Keratinocyte (primary cell): Measurements from ENCODE around the gene LRWD1. TPM values are rescaled to one million over a fixed set of nuclear protein-coding genes. Genes with fewer than 3 reads are reported as not detected.
"Not testable (repeated sequence)": the region's sequence is repeated elsewhere in the genome, so short reads cannot be mapped to it uniquely, and the experiment has no call there.

ENCODE experiments used
- DNase-seq: peaks from one replicate; pipeline ENCODE4 v3.0.0-alpha.2; 2011; ENCODE audit warnings: low read depth, missing footprints, low spot score
- FAIRE-seq: peaks from 2 replicates; lab custom pipeline; 2011; peaks lifted over from hg19 to GRCh38; lab: Jason Lieb, UNC
- H2AFZ ChIP-seq: 2 replicates; pipeline ENCODE4 v1.6.0; 2012; ENCODE audit warnings: low read length, control low read depth, inconsistent platforms; ENCODE audit not compliant: control insufficient read depth
- H3K27ac ChIP-seq: 2 replicates; pipeline ENCODE4 v1.5.1; 2011; ENCODE audit warnings: low read length; ENCODE audit not compliant: control insufficient read depth, insufficient read depth
- H3K27me3 ChIP-seq: 3 replicates; pipeline ENCODE4 v1.6.0; 2011; ENCODE audit warnings: low read length; ENCODE audit not compliant: control insufficient read depth, insufficient read depth; ENCODE audit errors: extremely low read depth
- H3K36me3 ChIP-seq, 2 experiments: 2 replicates in 1 of 2; 3 replicates in 1 of 2; pipeline ENCODE4 v1.5.1; 2011; ENCODE audit warnings: low read length in 2 of 2, mild to moderate bottlenecking in 1 of 2; ENCODE audit not compliant: control insufficient read depth in 2 of 2, insufficient read depth in 2 of 2; ENCODE audit errors: extremely low read depth in 1 of 2
- H3K4me1 ChIP-seq: 3 replicates; pipeline ENCODE4 v1.5.1; 2011; ENCODE audit warnings: low read length; ENCODE audit not compliant: control insufficient read depth, insufficient read depth; ENCODE audit errors: extremely low read depth
- H3K4me2 ChIP-seq: 3 replicates; pipeline ENCODE4 v1.6.0; 2011; ENCODE audit warnings: low read depth, low read length; ENCODE audit not compliant: control insufficient read depth, insufficient read depth; ENCODE audit errors: extremely low read depth
- H3K4me3 ChIP-seq, 3 experiments: fragments of 200-600 bp in 1 of 3; sonication (generic) in 1 of 3; 2 replicates in 2 of 3; 3 replicates in 1 of 3; pipeline ENCODE4 v1.5.1; 2011 to 2016; ENCODE audit warnings: low read length in 3 of 3, mild to moderate bottlenecking in 3 of 3, control low read depth in 2 of 3, inconsistent platforms in 1 of 3, low read depth in 1 of 3, mixed read lengths in 1 of 3, mixed run types in 1 of 3, moderate library complexity in 1 of 3; ENCODE audit not compliant: control insufficient read depth in 2 of 3, insufficient read depth in 2 of 3; ENCODE audit errors: extremely low read depth in 1 of 3
- H3K79me2 ChIP-seq: 2 replicates; pipeline ENCODE4 v1.6.0; 2012; ENCODE audit warnings: low read length; ENCODE audit not compliant: control insufficient read depth, insufficient read depth
- H3K9ac ChIP-seq: 3 replicates; pipeline ENCODE4 v1.6.0; 2011; ENCODE audit warnings: low read length; ENCODE audit not compliant: control insufficient read depth, insufficient read depth; ENCODE audit errors: extremely low read depth
- H3K9me1 ChIP-seq: 3 replicates; pipeline ENCODE4 v1.6.0; 2011; ENCODE audit warnings: low read length; ENCODE audit not compliant: control insufficient read depth, insufficient read depth; ENCODE audit errors: extremely low read depth
- H3K9me3 ChIP-seq: 2 replicates; pipeline ENCODE4 v1.5.1; 2012; ENCODE audit warnings: low read depth, low read length; ENCODE audit not compliant: control insufficient read depth
- H4K20me1 ChIP-seq: 3 replicates; pipeline ENCODE4 v1.6.0; 2011; ENCODE audit warnings: low read length; ENCODE audit not compliant: control insufficient read depth, insufficient read depth; ENCODE audit errors: extremely low read depth
- dilution Hi-C: fragments of 300-500 bp; cut with MboI; formaldehyde crosslinking; loops from one replicate; pipeline ENCODE4 v1.7.0; 2020; ENCODE audit warnings: low sequenced_read_pairs; ENCODE audit not compliant: extremely low pct_ligation_motif_present
- polyA plus RNA-seq, 5 experiments: library from polyadenylated mRNA; depleted of rRNA in 3 of 5; stranded (reverse) in 3 of 5; stranded (forward) in 1 of 5; unstranded in 1 of 5; fragments of >200 nt; gene quantifications; 1 replicate in 1 of 5; 2 replicates in 3 of 5; 3 replicates in 1 of 5; pipeline versions ENCODE4 v1.2.1 to v1.2.3, GENCODE V29; 2011 to 2012; ENCODE audit warnings: missing spikeins in 2 of 5, low read depth in 1 of 5, low replicate concordance in 1 of 5

LRWD1 gene
- polyA plus RNA-seq, 1 donor (not counting 4 experiments of a cell fraction or from before 2014, with no cell fraction given): 11.3 TPM

DNA sequence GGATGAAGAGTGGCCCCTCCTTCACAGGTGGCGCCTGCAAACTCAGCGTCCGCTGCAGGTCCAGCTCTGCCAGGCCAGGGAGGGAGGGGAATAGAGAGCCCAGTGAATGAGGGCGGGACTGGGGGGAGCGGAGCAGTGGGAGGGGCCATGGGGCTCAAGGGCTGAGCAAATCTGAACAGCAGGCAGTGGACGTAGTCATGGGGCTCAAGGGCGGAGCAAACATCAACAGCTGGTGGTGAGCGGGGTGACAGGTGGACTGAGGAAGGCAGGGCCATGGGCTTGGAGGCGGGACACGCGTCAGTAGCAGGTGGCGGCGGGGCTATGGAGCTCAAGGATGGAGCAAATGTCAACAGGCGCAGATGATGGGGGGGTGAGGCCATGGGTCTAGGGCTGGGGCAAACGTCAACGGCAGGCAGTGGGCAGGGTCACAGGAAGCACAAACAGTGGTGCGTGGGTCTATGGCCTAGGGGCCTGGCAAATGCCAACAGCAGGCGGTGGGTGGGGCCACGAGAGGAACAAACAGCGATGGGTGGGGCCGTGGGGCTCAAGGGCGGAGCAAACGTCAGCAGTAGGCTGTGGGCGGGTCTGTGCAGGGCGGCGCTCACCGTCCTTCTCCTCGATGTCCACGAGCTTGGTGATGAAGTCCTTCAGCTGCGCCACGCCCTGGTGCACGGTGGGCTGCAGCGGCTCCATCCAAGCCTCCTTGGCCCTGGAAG, 28.6 kb downstream of the LRWD1 start:
- H3K9me1 ChIP-seq, H3K79me2 ChIP-seq, H3K4me3 ChIP-seq, dilution Hi-C loops, H3K9ac ChIP-seq, H3K27ac ChIP-seq, H4K20me1 ChIP-seq, H2AFZ ChIP-seq, FAIRE-seq, H3K36me3 ChIP-seq, H3K4me1 ChIP-seq, DNase-seq, H3K4me2 ChIP-seq, H3K27me3 ChIP-seq, H3K9me3 ChIP-seq: not testable (repeated sequence)

DNA sequence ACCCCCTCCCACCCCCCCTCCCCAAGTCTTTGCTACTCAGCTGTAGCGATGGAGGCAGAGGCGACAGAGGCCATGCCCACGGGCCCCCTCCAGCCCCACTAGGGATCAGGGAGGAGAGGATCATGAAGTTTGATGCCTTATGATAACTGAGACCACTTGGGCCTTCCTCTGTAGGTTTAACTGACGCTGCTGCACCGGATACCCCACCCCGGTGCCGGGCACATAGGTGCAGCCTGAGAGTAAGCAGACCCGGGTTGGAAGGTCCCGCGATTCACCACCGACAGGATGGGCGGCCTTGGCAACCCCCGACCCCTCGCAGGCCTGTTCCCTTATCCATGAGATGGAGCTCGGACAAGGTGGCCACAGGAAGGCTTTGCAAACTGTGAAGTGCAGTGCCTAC, 29.2 kb downstream of the LRWD1 start:
- FAIRE-seq, H3K27ac ChIP-seq, H3K4me2 ChIP-seq, H2AFZ ChIP-seq, H3K79me2 ChIP-seq, H3K36me3 ChIP-seq, H3K27me3 ChIP-seq, H3K4me3 ChIP-seq, H3K4me1 ChIP-seq, H3K9me1 ChIP-seq, DNase-seq, H3K9me3 ChIP-seq, H4K20me1 ChIP-seq, dilution Hi-C loops, H3K9ac ChIP-seq: not testable (repeated sequence)

DNA sequence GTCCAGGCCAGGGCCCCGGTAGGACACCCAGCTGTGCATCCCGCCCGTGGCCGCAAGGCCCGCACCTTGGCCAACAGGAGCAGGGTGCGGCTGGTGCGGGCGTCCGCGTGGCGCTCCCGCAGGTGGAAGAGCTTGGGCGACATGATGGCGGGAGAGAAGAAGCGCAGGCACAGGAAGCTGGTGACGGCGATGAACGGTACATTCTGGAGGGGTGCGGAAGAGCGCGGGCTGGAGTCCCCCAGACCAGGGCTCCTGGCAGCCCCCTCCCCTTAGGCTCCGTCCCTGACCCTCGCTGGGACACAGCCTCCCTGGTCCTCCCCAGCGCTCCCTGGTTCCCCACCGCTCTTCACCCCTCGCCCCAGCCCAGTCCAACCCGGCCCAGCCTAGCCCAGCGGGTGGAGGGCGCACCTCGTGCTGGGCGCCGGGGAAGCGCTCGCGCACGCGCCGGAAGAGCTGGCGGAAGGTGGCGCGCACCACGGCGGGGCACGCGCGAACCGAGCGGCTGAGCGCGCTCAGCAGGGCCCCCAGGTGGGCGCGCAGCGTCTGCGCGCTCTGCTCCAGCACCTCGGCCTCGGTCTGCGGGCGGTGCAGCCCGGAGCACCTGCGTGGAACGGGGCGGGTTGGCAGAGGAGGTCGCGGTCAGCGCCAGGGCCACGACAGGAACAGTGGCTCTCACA, 29.8 kb downstream of the LRWD1 start:
- H3K79me2 ChIP-seq, H4K20me1 ChIP-seq, DNase-seq, dilution Hi-C loops, H3K36me3 ChIP-seq, H3K4me3 ChIP-seq, FAIRE-seq, H3K27me3 ChIP-seq, H3K9me3 ChIP-seq, H3K4me1 ChIP-seq, H3K4me2 ChIP-seq, H3K9ac ChIP-seq, H3K27ac ChIP-seq, H3K9me1 ChIP-seq, H2AFZ ChIP-seq: not testable (repeated sequence)

- H3K27me3 ChIP-seq, H3K9me1 ChIP-seq, H4K20me1 ChIP-seq, H3K4me1 ChIP-seq, dilution Hi-C loops, H3K9ac ChIP-seq, FAIRE-seq, H3K9me3 ChIP-seq, H3K79me2 ChIP-seq, H3K27ac ChIP-seq, H3K36me3 ChIP-seq, H3K4me3 ChIP-seq, H3K4me2 ChIP-seq, DNase-seq, H2AFZ ChIP-seq: not testable (repeated sequence)
Observed at GRCh38 chr7:102496861-102497260, 32.1 kb downstream of the LRWD1 start.

GRCh38 chr7:102497308-102497707, 32.5 kb downstream of the LRWD1 start:
- H2AFZ ChIP-seq, H3K27ac ChIP-seq, H3K9ac ChIP-seq, H3K27me3 ChIP-seq, FAIRE-seq, H3K4me2 ChIP-seq, dilution Hi-C loops, H4K20me1 ChIP-seq, H3K36me3 ChIP-seq, H3K9me1 ChIP-seq, H3K79me2 ChIP-seq, H3K4me3 ChIP-seq, H3K4me1 ChIP-seq, DNase-seq, H3K9me3 ChIP-seq: not testable (repeated sequence)
